ENCODE measurements around the gene ATRNL1.
"Not testable (repeated sequence)": the region's sequence is repeated elsewhere in the genome, so short reads cannot be mapped to it uniquely, and the experiment has no call there.

Gene ATRNL1

DNA sequence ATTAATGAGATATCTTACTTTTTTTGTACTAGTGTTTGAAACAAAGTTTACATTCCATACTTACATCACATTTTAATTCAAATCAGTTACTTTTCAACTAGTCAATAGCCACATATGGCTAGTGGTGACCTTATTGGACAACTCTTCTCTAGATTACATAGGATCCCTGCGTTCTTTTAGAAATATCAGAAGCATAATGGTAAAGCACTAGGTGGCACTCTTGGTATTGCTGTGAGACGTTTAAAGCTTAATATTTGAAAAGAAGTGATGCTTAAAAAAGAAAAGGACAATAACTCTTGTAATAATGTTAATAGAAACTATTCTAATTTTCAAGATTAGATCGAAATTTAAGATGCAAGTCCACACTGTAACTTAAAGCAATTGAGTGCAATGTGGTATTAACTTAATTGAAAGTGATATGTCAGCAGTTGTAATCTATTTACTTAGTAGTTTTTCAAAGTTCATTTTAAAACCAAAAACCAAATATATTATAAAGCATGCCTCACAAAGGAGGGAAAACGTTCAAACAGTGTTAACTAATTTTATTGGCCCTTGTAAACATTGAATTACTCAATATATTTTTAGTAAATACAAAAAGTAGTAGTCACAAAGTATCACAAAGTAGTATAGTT lies 339.1 kb downstream of the ATRNL1 start:
- DNase-seq, result no peak

DNA sequence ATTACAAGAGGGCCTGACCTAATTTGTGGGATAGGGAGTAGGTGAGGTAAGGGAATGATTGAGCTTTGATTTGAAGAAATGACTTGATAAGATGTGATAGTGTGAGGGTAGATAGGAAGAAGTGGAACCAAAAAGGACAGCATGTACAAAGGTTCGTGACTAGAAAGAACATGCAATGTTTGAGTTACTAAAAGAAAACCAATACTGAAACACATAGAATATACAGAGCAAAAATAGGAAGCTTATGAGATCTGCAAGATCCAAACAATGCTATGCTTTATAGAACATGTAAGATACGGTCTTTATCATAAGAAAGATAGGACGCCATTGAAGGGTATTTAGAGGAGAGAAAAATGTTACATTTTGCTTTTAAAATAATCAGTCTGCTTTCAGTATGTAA lies 343.8 kb downstream of the ATRNL1 start:
- no peak for DNase-seq

DNA sequence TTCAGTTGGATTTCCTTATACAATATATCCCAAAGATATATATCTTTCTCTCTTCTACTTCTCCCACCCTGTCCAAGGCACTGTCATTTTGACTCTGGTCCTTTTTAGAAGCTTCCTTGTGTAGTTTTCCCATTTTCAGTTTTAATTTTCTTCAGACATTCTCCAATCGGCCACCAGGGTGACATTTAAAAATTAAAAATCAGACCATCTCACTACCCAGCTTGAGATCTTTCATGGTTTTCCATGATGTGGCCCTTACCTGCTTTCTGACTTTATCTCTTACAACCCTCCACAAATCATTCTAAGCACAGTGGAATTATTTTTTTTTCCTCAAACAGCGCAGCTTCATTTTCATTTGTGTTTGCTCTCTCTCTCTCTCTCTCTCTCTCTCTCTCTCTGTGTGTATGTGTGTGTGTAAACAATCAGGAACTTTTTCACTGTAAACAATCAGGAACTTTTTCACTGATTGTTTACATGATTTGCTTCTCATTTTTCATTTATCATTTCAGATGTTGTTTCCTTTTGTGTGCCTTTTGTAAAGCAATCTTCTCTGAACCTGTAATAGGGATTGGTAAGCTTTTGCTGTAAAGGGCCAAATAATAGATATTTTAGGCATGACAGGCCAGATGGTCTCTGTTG lies 348.9 kb downstream of the ATRNL1 start:
- DNase-seq, result no peak

- DNase-seq, result no peak
Measured at GRCh38 chr10:115456812-115457211, 363.6 kb downstream of the ATRNL1 start.

GRCh38 chr10:115483294-115483693 lies 390.1 kb downstream of the ATRNL1 start:
- no peak for DNase-seq

DNA sequence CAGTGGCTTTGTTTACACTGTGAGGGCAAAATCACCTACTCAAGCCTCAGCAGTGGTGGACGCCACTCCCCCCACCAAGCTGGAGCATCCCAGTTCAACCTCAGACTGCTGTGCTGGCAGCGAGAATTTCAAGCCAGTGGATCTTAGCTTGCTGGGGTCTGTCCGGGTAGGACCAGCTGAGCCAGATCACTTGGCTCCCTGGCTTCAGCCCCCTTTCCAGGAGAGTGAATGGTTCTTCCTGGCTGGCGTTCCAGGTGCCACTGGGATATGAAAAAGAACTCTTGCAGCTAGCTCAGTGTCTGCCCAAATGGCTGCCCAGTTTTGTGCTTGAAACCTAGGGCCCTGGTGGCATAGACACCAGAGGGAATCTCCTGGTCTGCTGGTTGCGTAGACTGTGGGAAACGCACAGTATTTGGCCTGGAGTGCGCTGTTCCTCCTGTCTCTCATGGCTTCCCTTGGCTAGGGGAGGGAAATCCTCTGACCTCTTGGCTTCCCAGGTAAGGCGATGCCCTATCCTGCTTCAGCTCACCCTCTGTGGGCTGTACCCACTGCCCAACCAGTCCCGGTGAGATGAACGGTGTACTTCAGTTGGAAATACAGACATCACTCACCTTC lies 398.5 kb downstream of the ATRNL1 start:
- no peak for DNase-seq

GRCh38 chr10:115503546-115503945 lies 410.4 kb downstream of the ATRNL1 start:
- DNase-seq, result no peak

GRCh38 chr10:115514895-115515294 lies 421.7 kb downstream of the ATRNL1 start:
- DNase-seq, result no peak

DNA sequence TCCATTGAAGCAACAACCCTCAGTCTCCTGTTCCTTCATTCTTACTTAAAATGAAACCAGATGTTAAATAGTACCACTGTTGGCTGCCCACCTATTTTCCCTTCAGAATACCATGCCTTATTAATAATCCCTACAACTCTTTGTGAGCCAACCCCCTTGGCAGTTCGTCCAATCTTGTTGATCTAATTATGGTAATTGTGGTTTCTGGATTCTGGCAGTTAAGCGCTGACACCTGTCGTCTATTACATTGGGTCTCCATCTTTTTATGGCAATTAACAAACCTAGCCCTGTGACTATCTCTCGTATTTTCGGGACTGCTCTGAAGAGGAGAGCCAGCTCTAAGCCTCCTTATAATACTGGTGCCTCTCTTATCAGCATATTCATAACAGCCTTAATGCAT lies 432.0 kb downstream of the ATRNL1 start:
- DNase-seq, result no peak

GRCh38 chr10:115527682-115528081 lies 434.5 kb downstream of the ATRNL1 start:
- DNase-seq, result not testable (repeated sequence)

- not testable (repeated sequence) for DNase-seq
Measured at GRCh38 chr10:115536401-115536800, 443.2 kb downstream of the ATRNL1 start.

- DNase-seq, result no peak
Measured at GRCh38 chr10:115539142-115539762, 446.1 kb downstream of the ATRNL1 start.

DNA sequence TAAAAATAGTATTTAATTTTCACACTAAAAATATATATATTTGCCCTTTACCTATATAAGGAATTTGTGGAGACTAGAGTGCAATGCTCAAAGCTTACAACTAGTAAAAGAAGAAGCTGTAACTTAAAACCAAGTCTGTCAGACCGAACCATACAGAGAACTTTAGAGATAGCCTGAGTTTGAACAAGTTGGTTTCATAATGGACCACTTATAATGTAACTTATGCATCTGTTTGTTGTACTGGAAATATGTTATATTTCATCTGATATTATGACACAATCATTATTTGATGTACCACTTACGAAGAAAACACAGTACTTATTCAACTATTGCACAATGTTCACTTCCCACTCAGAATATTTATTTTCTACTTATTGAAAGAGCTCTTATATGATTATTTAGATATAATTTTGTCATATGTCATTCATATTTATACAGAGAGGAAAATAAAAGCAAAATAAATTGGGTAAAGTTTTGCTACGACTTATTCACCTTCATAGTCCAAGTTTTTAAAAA lies 462.8 kb downstream of the ATRNL1 start:
- no peak for DNase-seq

- DNase-seq, result no peak
Measured at GRCh38 chr10:115558252-115558651, 465.1 kb downstream of the ATRNL1 start.

DNA sequence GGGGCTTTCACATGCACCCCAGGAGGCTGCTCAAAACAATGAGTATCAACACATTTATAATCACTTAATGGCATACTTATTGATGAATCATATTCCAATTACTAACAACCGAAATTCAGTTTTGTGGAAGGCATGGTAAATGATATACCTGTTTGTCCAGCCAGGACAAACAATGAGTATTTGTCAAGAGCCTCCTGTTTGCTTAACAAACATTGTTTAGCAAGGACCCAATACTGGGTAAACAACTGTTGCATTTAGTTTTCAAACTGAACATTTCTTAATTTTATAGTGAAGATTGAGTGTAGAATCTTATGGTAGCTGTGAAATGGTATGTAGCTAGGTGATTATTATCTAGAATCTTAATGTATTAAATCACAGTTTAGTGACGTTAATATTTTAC lies 473.7 kb downstream of the ATRNL1 start:
- no peak for DNase-seq

DNA sequence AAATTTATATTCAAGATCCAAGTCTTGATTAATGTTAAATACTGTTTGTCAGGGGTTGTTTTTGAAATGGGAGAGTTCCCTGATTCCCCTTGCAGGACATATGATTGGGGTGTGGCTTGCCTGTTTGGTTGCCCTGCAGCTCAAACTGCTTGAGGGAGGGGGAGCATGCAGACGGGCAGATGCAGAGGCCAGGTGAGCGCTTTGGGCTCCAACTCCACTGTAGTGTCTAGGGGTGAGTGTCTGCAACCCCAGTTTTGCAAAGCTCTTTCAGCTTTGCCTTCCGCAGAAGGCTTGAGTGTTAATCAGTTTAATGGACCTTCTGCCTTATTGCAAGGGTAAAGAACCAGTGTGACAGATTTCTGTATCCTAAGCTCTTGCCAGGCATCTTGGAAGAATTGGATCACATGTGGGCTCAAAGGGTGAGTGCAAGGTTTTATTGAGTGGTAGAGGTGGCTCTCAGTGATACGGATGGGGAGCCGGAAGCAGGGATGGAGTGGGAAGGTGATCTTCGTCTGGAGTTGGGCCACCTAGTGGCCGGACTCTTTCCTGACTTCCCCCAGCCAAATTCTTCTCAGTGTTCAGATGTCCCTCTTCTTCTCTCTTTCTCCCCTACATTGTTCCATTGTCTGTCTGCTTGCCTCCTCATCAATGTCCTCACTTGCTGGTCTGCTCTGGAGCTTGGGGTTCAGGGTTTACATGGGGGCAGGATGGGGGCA lies 479.7 kb downstream of the ATRNL1 start:
- DNase-seq, result no peak

DNA sequence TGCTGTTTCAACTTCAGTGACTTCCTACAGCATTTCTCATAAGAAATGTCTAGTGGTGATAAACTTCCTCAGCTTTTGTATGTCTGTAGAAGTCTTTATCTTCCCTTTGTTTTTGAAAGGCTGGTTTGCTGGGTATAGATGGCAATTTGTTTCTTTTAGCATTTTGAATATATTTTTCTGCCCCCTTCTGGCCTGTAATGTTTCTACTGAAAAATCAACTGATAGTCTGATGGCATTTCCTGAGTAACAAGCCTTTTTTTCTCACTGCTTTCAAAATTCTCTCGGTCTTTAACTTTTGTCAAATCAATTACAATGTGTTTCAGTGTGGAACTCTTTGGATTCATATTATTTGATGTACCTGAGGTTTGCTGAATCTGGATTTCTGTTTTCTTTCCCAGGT lies 487.1 kb downstream of the ATRNL1 start:
- DNase-seq, result no peak

- no peak for DNase-seq
Measured at GRCh38 chr10:115593060-115593459, 499.9 kb downstream of the ATRNL1 start.

GRCh38 chr10:115604627-115605026 lies 511.5 kb downstream of the ATRNL1 start:
- no peak for DNase-seq

GRCh38 chr10:115606086-115606485 lies 512.9 kb downstream of the ATRNL1 start:
- DNase-seq, result no peak

- no peak for DNase-seq
Measured at GRCh38 chr10:115606741-115607140, 513.6 kb downstream of the ATRNL1 start.

- no peak for DNase-seq
Measured at GRCh38 chr10:115624448-115624847, 531.3 kb downstream of the ATRNL1 start.

DNA sequence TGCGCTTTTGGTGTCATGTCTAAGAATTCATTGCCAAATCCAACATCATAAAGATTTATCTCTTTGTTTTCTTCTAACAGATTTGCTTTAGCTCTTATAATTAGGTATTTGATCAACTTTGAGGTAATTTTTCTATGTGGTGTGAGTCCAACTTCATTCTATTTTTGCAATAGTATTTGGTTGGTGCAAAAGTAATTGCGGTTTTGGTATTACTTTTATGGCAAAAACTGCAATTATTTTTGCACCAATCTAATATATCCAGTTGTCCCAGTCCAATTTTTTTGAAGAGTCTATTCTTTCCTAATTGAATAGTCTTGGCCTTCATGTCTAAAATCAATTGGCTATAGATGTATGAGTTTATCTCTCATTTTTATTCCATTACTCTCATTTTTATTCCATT lies 535.5 kb downstream of the ATRNL1 start:
- DNase-seq, result no peak

Measured in activated CD4-positive, alpha-beta T cell treated with anti-CD3 and anti-CD28 coated beads for 48 hours (primary cell).